Adrenal gland (tissue), 12 donors: ENCODE results near the gene SCGN. TPM values are rescaled to one million over a fixed set of nuclear protein-coding genes. Genes with fewer than 3 reads are reported as not detected.

Experiments
- DNase-seq, 7 donors: peaks; one replicate each; pipeline ENCODE4 v3.0.0-alpha.2; 2019 to 2020
- H3K27ac ChIP-seq, 5 donors: fragments of 200-600 bp; sonication (generic) in 4 of 5; 1 replicate in 3 of 5; 2 replicates in 2 of 5; pipeline versions ENCODE4 v1.5.1 to v1.8.0; 2016 to 2020; ENCODE audit warnings: mild to moderate bottlenecking in 1 of 5
- H3K27me3 ChIP-seq: fragments of 200-600 bp; 2 replicates; pipeline ENCODE4 v1.8.0; 2021
- H3K36me3 ChIP-seq, 2 donors: fragments of 200-600 bp; replicated peaks in 1 of 2; 1 replicate in 1 of 2; 2 replicates in 1 of 2; pipeline versions ENCODE4 v1.5.1 to v1.8.0; 2018 to 2022
- H3K4me1 ChIP-seq, 2 donors: fragments of 200-600 bp; replicated peaks in 1 of 2; 1 replicate in 1 of 2; 2 replicates in 1 of 2; pipeline versions ENCODE4 v1.5.1 to v1.8.0; 2018 to 2021
- H3K4me3 ChIP-seq, 4 donors: fragments of 200-600 bp; sonication (generic) in 3 of 4; one replicate each; pipeline ENCODE4 v1.5.1; 2016 to 2018
- H3K9me3 ChIP-seq, 3 donors: fragments of 200-600 bp; sonication (generic) in 1 of 3; replicated peaks in 1 of 3; 1 replicate in 2 of 3; 2 replicates in 1 of 3; pipeline versions ENCODE4 v1.5.1 to v1.8.0; 2016 to 2021
- CTCF ChIP-seq, 6 experiments: fragments of 450-650 bp in 4 of 6; fragments of 200-600 bp in 2 of 6; sonication (generic) in 1 of 6; IDR thresholded peaks; 1 replicate in 5 of 6; 2 replicates in 1 of 6; pipeline versions ENCODE4 v1.5.1 to v1.8.0; 2016 to 2021; ENCODE audit warnings: antibody characterized with exemption in 6 of 6, mild to moderate bottlenecking in 2 of 6, moderate library complexity in 1 of 6
- POLR2A ChIP-seq, 2 donors: fragments of 450-650 bp; IDR thresholded peaks; one replicate each; pipeline ENCODE4 v1.6.1; 2017; ENCODE audit warnings: antibody characterized with exemption in 2 of 2, mild to moderate bottlenecking in 2 of 2, moderate library complexity in 1 of 2
- WGBS, 4 donors: extraction: QIAGEN DNeasy Blood & Tissue Kit in 2 of 4; methylation state at CpG; one replicate each; pipeline versions ENCODE4 v1.1.5 to v1.1.7; 2013 to 2017; 5-methylcytosine and 5-hydroxymethylcytosine counted together
- intact Hi-C, 2 donors: fragments of 100-400 bp; cut with DNase I; formaldehyde crosslinking; loops; one replicate each; pipeline versions ENCODE4 v1.14.1 to v1.15.0; 2022 to 2023
- polyA plus RNA-seq, 3 donors: library from polyadenylated mRNA; stranded (reverse); fragments of 200-250 nt in 2 of 3; fragments of 350-450 nt in 1 of 3; fragmentation: Illumina TruSeq in 1 of 3; extraction: RNeasy Lipid Tissue Mini Kit (QIAGEN cat#74804) in 1 of 3; gene quantifications; one replicate each; pipeline ENCODE4 v1.2.3, GENCODE V29; 2013 to 2014
- total RNA-seq, 9 donors: library from RNA; depleted of rRNA in 4 of 9; stranded (reverse); fragments of >200 nt in 4 of 9; fragments of 120-200 nt in 1 of 9; fragmentation: NEBNext Ultra II Directional in 1 of 9; extraction: Animal tissue kit (Norgen Biotek cat#: 25700) in 1 of 9; gene quantifications; one replicate each; pipeline versions ENCODE4 v1.1.0 to v1.2.4, GENCODE V29; 2013 to 2023
- donor health status: healthy with polysubstance abuse.
- donor health status: Bipolar disorder and iron deficiency.
- donor health status: DM: yes; HTN: yes; CAD: no.
- donor health status: DM: no; HTN: no; CAD: no.
- donor health status: DM: no; HTN: no; CAD: no.
- donor health status: DM: yes; HTN: yes; CAD: no.

Gene SCGN
- total and polyA plus RNA-seq, 12 donors = 0.19 to 3.7 (median 1.3) TPM

DNA sequence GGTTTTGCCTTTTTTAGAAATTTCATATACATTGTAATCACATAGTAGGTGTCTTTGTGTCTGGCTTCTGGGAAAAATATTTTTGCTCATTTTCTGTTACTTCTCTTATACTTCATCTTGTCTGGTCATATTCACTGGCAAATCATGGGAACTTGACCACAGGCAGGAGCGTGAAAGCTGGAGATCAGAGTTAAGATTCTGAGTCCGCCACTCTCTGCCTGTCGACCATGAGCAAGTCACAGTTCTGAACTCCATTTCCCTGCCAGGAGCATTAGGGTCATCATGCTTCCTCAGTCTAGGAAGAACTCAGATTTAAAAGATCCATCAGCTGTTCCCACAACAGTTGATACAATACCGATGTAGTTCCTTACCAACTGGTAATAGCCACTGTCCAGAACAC lies 12.4 kb upstream of the SCGN start:
- Histone ChIP-seq H3K27ac (no peak overlapping the region), H3K27me3 (peaks cover 19% of the 10 kb centered on the region), H3K36me3 (no peaks in the 10 kb centered on the region), H3K4me1 (no peaks in the 10 kb centered on the region), H3K4me3 (no peak overlapping the region), H3K9me3 (no peaks in the 10 kb centered on the region)
- intact Hi-C loops = no loop called here
- 89 to 94% (median 92%) methylated on average over 4 of the region's 4 CpGs for WGBS, 4 donors
- no peak for DNase-seq
- TF ChIP-seq CTCF (IDR thresholded peaks at IDR 0.05) = no peak
- no peak for TF ChIP-seq POLR2A (IDR thresholded peaks at IDR 0.05)

DNA sequence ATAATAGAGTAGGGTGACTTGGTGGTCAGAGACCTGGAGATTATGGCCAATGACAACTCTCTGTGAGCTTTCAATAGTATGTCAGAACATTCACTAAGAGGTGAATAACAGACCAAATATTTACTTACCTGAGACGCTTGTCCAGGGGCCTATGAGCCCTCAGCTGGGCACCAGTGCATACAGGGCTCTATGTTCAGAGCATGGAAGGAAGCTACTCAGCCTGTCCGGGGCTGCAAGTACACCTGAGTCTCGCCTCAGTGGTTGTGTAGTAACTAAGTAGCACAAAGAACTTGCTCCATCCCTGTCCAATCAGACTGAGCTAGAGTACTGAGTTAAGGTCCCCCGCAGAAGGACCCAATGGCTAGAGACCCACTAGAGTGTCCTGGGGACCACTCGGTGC lies 11.6 kb upstream of the SCGN start:
- no peak overlapping the region for H3K4me3 ChIP-seq
- no peaks in the 10 kb centered on the region for H3K4me1 ChIP-seq
- H3K36me3 ChIP-seq = no peaks in the 10 kb centered on the region
- DNase-seq = no peak
- H3K27me3 ChIP-seq = peaks cover 19% of the 10 kb centered on the region
- TF ChIP-seq POLR2A (IDR thresholded peaks at IDR 0.05) (no peak), CTCF (IDR thresholded peaks at IDR 0.05) (no peak)
- no peaks in the 10 kb centered on the region for H3K9me3 ChIP-seq
- no peak overlapping the region for H3K27ac ChIP-seq
- intact Hi-C loops = no loop called here
- WGBS, 4 donors = 77 to 87% (median 83%) methylated on average over 4 to 5 of the region's 5 CpGs

DNA sequence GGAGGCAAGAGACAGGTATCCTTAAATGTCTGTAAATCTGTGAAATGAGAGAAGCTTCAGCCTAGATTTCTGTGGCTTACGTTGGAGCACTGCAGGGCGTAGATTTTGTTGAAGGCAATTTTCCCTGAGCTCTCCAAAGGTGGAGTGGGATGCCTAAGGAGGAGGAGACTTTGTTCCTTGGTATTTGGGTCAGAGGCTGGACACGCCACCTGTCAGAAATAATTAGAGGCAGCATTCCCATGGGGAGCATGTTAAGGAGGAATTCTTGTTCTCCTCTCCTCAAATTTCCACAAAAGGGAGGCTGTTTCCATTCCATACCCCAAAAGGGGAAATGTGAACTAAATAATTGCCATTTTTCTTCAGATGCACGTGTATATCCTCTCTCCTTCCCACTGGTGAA lies 11.1 kb upstream of the SCGN start:
- Histone ChIP-seq H3K9me3 (no peaks in the 10 kb centered on the region), H3K4me1 (no peaks in the 10 kb centered on the region), H3K27ac (no peak overlapping the region), H3K27me3 (peaks cover 19% of the 10 kb centered on the region), H3K36me3 (no peaks in the 10 kb centered on the region), H3K4me3 (no peak overlapping the region)
- WGBS, 4 donors = 75 to 84% (median 79%) methylated on average over 4 of the region's 4 CpGs
- intact Hi-C loops = no loop called here
- TF ChIP-seq POLR2A (IDR thresholded peaks at IDR 0.05) (no peak), CTCF (IDR thresholded peaks at IDR 0.05) (no peak)
- DNase-seq = no peak

GRCh38 chr6:25641377-25641776 lies 10.6 kb upstream of the SCGN start:
- intact Hi-C loops = no loop called here
- H3K27me3 ChIP-seq = peaks cover 19% of the 10 kb centered on the region
- H3K4me3 ChIP-seq = no peak overlapping the region
- H3K9me3 ChIP-seq = no peaks in the 10 kb centered on the region
- WGBS, 4 donors = 62 to 74% (median 72%) methylated on average over 5 of the region's 5 CpGs
- H3K36me3 ChIP-seq = no peaks in the 10 kb centered on the region
- no peak overlapping the region for H3K27ac ChIP-seq
- H3K4me1 ChIP-seq = no peaks in the 10 kb centered on the region
- TF ChIP-seq POLR2A (IDR thresholded peaks at IDR 0.05) (no peak), CTCF (IDR thresholded peaks at IDR 0.05) (no peak)
- DNase-seq = no peak
